NCI-H2227 (cell line): Measurements from ENCODE around the gene SARS2.
"Not testable (repeated sequence)": the region's sequence is repeated elsewhere in the genome, so short reads cannot be mapped to it uniquely, and the experiment has no call there.

Experiments
- DNase-seq: peaks from one replicate; lab custom pipeline; 2025; ENCODE audit not compliant: unreplicated experiment; lab: John Stamatoyannopoulos, UW

Gene SARS2

DNA sequence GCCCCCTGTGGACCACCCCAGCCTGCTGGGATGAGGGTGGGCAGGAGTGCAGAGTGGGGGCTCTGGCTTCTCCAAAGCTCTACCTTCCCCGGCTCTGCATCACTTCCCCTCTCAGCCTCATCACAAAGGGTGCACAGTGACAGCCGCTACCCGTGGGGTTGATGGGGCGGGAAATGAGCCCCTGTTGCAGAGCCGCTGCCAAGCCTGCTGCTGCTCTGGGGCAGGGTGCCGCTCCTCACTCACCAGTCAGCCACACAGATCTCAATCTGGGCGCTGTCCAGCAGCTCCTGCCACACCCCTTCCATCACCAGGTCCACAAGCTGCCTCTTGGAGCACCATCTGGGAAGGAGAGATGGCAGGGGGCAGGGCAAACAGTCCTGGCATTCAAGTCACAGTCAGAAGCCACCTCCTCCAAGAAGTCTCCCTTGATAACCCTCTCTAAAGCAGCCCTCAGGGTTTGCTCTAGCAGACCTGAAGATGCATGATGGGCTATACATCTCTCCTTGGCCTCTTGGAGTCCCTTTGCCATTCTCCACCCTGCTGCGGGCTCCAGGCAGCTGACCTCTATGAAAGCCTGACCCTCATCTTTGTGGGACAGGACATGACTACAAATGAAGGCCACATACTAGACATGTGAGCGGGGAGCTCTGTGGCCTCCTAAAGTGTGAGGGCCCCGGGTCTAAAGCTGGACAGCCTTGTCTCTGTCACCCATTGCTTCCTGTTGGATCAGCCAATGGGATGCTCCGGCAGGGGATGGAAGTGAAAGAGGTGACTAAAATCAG lies 15.9 kb upstream of the SARS2 start:
- no peak for DNase-seq

GRCh38 chr19:38945562-38946228 lies 15.1 kb upstream of the SARS2 start:
- DNase-seq = no peak

DNA sequence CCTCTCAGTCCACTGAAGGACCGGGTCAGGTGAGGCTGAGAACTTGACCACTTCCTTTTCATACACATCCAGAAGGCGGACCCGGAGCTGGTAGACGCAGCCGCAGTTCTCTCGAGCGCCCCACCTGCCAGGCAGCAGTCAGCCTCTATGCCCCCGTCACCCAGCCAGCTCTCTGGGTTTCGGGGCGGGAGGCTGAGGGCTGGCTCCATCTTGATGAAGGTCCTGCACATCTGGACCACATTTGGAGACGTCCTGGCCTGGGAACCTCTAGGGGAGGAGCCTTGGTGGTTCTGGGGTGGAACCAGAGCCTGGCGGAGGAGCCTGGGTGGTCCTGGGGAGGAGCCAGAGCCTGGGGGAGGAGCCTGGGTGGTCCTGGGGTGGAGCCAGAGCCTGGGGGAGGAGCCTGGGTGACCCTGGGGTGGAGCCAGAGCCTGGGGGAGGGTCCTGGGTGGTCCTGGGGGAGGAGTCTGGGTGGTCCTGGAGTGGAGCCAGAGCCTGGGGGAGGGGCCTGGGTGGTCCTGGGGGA lies 14.5 kb upstream of the SARS2 start:
- peak; percentile 72 for DNase-seq

- DNase-seq = no peak
These were observed 12.1 kb upstream of the SARS2 start for GRCh38 chr19:38942471-38943181.

GRCh38 chr19:38941979-38942378 lies 11.4 kb upstream of the SARS2 start:
- no peak for DNase-seq

- not testable (repeated sequence) for DNase-seq
These were observed 10.9 kb upstream of the SARS2 start for GRCh38 chr19:38941466-38941865.

GRCh38 chr19:38939957-38940356 lies 9.4 kb upstream of the SARS2 start:
- no peak for DNase-seq

DNA sequence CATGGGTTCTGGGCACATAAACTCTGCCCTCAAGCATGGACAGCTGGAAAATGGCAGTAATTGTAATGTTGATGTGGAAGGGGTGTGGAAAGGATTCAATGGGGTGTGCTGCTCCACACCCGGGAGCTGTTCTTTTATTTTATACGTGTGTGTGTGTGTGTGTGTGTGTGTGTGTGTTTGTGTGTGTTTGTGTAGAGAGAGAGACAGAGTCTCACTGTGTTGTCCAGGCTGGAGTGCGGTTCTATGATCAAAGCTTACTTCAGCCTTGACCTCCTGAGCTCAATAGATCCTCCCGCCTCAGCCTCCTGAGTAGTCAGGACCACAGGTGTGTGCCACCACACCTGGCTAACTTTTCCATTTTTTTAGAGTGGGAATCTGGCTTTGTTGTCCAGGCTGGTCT lies 3.0 kb upstream of the SARS2 start:
- no peak for DNase-seq

DNA sequence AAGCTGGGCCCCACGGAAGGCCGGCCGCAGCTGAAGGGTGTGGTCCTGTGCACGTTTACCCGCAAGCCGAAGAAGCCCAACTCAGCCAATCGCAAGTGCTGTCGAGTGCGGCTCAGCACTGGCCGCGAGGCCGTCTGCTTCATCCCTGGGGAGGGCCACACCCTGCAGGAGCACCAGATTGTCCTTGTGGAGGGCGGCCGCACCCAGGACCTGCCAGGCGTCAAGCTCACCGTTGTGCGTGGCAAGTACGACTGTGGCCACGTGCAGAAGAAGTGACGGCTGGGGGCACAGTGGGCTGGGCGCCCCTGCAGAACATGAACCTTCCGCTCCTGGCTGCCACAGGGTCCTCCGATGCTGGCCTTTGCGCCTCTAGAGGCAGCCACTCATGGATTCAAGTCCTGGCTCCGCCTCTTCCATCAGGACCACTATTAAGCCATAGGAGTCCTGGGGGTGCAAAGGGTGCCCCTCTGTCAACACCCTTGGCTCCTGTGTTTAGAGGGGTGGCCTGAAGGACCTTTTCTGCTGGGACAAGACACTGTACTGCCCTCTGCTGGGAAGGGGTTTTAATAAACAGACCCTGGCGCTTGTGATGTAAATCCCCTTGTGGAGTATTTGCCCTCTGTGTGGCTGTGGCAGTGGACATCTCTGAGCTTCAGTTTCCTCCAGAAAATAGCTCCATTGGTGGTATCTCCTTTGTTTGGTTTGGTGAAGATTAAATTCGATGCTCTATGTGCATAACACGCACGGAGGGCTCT lies 2.0 kb upstream of the SARS2 start:
- peak; percentile 73 for DNase-seq

GRCh38 chr19:38931521-38931793 lies 894 bp upstream of the SARS2 start:
- no peak for DNase-seq

- peak; percentile 100 for DNase-seq
These were observed 385 bp upstream of the SARS2 start, which contains the start of gene MRPS12 for GRCh38 chr19:38930776-38931520. Gene MRPS12, plus strand, starts transcription at chr19:38930944. Its CDS starts 351 bp downstream, at chr19:38931295.

GRCh38 chr19:38928391-38929001 lies 2.1 kb downstream of the SARS2 start:
- DNase-seq = no peak

GRCh38 chr19:38924388-38924787 lies 6.2 kb downstream of the SARS2 start:
- DNase-seq = no peak

DNA sequence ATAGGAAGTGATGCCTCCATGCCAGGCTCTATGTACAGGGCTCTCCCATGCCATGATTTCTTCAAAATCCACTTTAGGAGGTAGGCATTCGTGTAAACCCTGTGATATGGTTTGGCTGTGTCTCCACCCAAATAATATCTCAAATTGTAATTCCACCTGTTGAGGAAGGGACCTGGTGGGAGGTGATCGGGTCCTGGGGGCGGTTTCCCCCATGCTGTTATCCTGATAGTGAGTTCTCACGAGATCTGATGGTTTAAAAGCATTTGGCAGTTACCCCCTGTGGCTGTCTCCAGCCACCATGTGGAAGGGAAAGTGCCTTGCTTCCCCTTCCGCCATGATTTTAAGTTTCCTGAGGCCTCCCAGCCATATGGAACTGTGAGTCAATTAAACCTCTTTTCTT lies 8.1 kb downstream of the SARS2 start:
- DNase-seq = no peak

DNA sequence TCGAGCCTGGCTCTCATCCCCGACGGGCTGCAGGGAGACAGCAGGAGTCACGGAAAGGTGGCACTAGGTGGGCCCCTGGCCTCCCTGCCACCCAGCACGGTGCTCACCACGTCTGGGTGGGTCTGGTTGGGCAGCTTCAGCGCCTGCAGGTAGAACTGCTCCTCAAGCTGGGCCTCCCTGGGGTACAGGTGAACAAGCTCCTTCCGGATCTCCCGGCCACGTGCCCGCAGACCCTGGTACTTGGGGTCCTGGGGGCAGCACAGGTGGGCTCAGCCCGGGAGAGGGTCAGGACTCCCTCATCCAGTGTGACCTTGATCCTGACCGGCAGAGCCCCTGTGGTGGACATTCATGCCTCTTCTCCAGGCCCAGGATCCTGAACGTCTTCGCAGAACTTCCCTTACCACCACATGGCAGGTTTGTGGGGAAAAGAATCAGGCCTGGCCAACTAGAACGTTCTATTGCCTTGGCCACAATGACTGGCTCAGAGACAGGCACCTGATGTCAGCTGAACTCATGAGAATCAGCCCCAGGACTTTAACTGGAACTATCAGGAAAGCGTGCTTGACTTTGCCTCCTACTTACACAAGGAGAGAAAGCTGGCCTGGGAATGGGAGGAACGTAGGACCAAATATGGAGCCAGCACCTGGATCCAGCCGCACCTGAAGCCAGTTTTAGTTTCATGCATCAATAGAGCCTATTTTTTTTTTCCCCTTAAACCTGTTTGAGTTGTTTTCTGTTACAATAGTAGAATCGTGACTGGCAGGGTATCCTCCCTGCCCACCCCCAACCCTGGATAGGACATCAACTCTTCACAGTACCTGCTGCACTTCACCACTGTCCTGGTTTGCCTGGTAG lies 8.9 kb downstream of the SARS2 start:
- no peak for DNase-seq

- DNase-seq = no peak
These were observed 9.8 kb downstream of the SARS2 start for GRCh38 chr19:38920602-38921419.

DNA sequence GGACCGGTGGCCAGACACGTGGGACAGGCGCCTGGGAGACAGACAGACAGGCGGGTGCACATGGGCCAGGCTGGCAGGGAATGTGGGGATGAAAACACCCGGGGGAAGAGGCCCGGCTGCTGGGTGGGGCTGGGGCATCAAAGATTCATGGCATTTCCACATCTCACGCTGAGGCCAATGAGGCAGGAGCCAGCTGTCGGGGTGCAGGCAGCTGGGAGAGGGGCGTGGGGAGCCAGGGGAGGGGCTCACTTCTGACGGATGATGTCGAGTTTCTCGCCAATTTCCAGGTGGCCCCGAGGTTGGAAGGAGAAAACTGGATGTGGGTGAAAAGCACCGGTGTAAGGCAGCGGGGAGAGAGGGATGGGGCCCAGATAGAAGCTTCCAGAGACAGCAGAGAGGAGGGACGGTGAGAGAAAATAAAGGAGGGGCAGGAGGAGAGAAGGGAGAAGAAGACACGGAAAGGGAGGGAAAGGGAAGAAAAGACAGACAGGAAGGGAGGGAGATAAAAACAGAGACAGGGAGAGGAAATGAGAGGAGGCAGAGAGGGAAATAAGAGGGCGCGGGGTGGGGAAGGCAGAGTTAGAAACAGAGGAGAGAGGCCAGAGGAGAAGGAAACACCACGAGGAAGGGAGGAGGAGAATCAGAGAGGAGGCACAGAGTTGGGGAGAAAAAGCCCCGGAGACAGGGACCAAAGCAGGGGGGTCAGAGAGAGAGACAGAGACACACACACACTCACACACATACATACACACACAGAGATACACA lies 10.5 kb downstream of the SARS2 start:
- DNase-seq = no peak

DNA sequence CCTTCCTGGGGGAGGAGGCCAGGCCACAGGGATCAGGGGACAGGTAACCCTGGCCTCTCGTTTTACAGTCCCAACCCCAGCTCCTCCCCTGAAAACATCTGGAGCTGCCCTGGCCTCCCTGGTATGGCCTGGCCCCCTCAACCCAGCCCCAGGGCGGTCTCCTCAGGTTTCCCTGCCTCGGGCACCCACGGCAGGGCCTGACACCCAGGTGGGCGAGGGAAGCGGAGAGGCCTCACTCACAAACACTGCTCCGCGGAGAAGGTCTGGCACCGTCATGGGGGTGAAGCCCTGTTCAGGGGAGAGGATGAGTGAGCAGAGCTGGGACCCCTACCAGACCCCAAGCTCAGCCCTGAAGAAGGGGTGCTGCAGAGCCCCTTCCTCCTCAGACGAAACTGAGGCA lies 12.0 kb downstream of the SARS2 start:
- DNase-seq = no peak
